Measurements from ENCODE around the gene CA14.
A peak's percentile ranks its signal among the peaks of the same experiment; 100 is the strongest.
"Not testable (repeated sequence)": the region's sequence is repeated elsewhere in the genome, so short reads cannot be mapped to it uniquely, and the experiment has no call there.

The CA14 gene

DNA sequence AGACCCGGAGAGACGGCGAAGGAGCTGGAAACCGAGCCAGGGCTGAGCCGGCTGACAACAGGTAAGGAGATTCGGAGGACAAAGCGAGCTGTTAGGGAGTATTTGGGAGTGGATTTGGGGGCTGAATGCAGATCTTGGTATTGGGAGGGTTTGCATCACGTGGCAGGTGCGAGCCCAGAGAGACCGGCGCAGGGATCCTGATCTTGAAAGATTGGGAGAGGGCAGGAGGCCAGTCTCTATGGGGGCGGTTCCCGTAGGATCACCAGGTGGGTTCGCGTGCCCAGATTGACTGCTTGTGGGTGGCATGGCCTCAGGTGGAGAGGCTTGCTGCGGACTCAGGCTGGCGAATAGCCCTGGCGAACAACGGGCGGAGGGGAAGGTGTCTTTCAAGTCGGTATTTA is 25.0 kb downstream of the CA14 start:
- Mint-ChIP-seq H3K27me3 (peaks cover 13% of the 10 kb centered on the region), H3K9me3 (no peaks in the 10 kb centered on the region), H3K4me3 (peak overlapping the region; percentile 82), H3K4me1 (ENCODE audit: low read depth) (peaks cover 32% of the 10 kb centered on the region), H3K36me3 (ENCODE audit: low read depth) (no peaks in the 10 kb centered on the region), H3K27ac (peak overlapping the region; percentile 93)

DNA sequence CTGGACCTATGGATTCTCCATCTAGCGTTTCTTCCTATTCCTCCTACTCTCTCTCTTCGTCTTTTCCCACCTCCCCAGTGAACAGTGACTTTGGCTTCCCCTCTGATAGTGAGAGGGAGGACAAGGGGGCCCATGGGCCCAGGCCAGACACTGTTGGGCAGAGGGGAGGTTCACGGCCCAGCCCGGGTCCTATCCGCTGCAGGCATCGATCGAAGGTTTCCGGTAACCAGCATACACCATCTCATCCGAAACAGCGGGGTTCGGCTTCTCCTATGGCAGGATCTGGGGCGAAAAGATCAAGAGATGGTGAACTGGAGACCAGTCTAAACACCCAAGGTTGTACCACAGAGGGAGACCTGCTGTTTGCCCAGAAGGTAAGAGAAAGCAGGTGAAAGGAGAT is 25.7 kb downstream of the CA14 start:
- Mint-ChIP-seq H3K9me3 (no peaks in the 10 kb centered on the region), H3K4me1 (ENCODE audit: low read depth) (peaks cover 32% of the 10 kb centered on the region), H3K4me3 (peak overlapping the region; percentile 65), H3K27ac (no peak overlapping the region), H3K27me3 (peaks cover 13% of the 10 kb centered on the region), H3K36me3 (ENCODE audit: low read depth) (no peaks in the 10 kb centered on the region)

DNA sequence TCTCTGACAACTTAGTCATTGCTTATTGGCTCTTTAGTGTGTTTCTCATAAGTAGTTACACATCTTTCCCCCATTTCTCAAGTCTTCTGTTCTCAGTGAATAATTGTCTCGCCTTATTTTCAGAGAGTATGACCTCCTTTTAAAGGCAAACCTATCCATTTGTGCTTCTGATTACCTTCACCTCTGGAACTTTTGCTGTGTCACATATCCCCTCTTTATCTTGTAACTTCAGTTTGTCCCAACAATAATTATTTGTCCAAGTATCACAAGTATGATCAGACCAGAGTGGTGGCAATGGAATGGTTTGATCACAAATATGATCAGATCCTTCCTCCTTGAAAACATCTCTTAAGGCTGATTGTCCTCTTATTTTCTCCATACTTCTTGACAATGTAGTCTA is 30.8 kb downstream of the CA14 start:
- peaks cover 7% of the 10 kb centered on the region for H3K4me1 Mint-ChIP-seq (ENCODE audit: low read depth)
- H3K27ac Mint-ChIP-seq, result no peak overlapping the region
- no peak overlapping the region for H3K4me3 Mint-ChIP-seq
- H3K9me3 Mint-ChIP-seq, result no peaks in the 10 kb centered on the region
- no peaks in the 10 kb centered on the region for H3K36me3 Mint-ChIP-seq (ENCODE audit: low read depth)
- H3K27me3 Mint-ChIP-seq, result no peaks in the 10 kb centered on the region

DNA sequence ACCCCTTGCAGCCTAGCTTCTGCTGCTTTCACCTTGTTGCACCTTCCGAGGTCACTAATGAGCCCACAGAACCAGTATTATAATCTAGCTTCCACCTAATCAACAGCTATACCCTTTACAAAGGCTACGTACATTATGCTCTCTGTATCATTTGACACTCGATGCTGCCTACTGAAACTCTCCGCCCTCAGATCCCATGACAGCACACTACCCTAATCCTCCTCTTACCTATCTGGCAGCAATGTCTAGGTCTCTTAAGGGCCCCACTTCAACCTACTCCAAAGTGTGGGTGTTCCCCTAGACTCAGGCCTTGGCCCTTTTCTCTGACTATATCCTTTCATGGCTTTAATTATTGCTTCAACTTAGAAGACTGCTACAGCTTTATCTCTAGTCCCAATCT is 31.2 kb downstream of the CA14 start:
- Mint-ChIP-seq H3K27me3 (no peaks in the 10 kb centered on the region), H3K4me1 (ENCODE audit: low read depth) (peaks cover 10% of the 10 kb centered on the region), H3K9me3 (no peaks in the 10 kb centered on the region), H3K4me3 (no peak overlapping the region), H3K36me3 (ENCODE audit: low read depth) (no peaks in the 10 kb centered on the region), H3K27ac (no peak overlapping the region)

DNA sequence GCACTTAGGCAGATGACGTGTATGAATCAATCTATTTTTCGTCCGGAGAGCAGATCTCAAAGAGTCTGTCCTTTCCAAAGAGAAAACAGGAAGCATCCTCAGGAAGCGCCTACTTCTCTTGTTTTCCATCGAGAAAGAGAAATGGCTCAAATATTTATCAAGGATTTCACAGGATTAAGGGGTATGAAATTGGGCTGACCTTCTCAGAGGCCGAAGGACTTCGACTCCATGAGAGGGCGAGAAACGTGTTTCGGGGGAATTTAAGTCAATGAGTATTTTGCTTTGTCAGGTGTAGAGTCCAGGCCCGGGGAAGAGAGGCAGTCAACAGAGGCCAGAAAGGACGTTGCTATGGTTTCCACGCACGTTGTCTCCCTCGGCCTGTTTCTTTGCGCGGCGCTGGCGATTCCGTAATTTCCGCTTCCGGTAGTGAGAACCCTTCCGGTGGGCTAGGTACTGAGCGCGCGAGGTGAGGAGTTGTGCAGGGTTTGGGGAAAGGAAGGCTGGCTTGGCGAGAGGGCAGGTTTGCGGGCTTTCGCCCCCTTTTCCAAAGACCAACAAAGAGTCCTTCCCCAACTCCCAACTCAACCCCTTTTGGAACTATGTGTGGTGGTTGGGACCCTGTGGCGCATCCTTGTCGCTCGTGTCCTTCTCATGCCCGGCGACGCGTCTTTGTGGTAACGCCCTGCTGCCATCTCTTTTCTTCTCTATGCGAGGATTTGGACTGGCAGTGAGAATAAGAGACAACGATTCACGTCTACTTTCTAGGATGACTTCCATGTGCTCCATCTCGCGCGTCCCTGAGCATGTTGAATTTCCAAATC is 36.1 kb downstream of the CA14 start, which contains the start of gene MRPS21:
Gene MRPS21, plus strand, starts transcription at position 429 of the 821 bp plus-strand sequence. CDS start 506 bp downstream, outside the sequence.
- H3K27me3 Mint-ChIP-seq, result no peaks in the 10 kb centered on the region
- peaks cover 32% of the 10 kb centered on the region for H3K36me3 Mint-ChIP-seq (ENCODE audit: low read depth)
- peaks cover 44% of the 10 kb centered on the region for H3K4me1 Mint-ChIP-seq (ENCODE audit: low read depth)
- H3K9me3 Mint-ChIP-seq, result no peaks in the 10 kb centered on the region
- H3K27ac Mint-ChIP-seq, result peak within 1 kb of the TSS; percentile 92
- peak within 1 kb of the TSS; percentile 96 for H3K4me3 Mint-ChIP-seq

DNA sequence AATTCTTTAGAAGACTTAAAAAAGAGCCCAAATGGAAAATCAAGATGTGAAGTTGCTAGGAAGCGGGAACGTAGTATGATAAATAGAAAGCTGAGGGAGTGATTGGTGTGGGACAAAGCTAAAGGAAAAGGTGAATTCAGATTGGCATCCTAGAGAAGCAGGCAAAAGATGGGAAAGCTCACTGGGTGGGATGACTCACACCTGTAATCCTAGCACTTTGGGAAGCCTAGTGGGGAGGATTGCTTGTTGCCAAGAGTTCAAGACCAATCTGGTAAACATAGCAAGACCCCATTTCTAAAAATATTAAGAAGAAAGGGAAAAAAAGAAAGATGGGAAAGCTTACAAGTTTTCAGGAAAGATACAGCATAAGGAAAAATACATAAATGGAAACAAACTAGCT is 37.9 kb downstream of the CA14 start:
- H3K27ac Mint-ChIP-seq, result peak overlapping the region; percentile 76
- no peaks in the 10 kb centered on the region for H3K27me3 Mint-ChIP-seq
- no peaks in the 10 kb centered on the region for H3K9me3 Mint-ChIP-seq
- H3K36me3 Mint-ChIP-seq (ENCODE audit: low read depth), result peaks cover 44% of the 10 kb centered on the region
- peak overlapping the region; percentile 96 for H3K4me3 Mint-ChIP-seq
- peaks cover 49% of the 10 kb centered on the region for H3K4me1 Mint-ChIP-seq (ENCODE audit: low read depth)

DNA sequence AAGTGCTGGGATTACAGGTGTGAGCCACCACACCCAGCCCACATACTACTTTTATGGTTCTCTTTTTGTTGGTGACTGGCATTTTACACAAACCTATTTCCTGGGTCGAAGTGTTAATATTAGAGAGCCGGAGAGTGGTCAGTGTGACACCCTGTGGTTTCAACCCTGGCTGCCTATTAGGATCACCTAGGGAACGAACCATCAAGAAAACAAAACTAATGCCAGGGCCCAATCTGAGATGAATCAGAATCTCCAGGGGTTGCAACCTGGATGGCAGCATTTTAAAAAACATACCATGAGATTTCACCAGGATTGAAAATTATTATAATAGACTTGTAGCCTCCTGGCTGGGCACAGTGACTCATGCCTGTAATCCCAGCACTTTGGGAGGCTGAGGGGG is 42.1 kb downstream of the CA14 start:
- H3K36me3 Mint-ChIP-seq (ENCODE audit: low read depth), result peaks cover 70% of the 10 kb centered on the region

DNA sequence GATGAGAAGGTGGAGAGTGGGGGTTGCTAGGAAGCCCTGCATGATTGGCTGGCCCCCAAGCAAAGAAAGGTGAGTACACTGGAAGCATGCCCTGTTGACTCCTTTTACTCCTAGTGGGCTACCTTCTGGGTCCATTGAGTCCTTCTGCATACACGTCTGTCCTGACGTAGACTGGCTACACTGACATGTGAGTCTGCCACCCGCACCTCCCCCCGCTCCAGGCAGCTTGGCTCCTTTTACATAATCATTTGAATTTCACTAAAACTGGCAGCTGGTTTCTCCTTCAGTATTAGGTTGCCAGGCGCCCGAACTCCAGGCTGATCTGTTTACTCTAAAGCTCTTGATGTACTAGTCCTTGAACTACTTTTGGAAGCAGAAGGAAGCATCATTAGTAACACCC is 44.8 kb downstream of the CA14 start:
- Mint-ChIP-seq H3K27ac (peak overlapping the region; percentile 18), H3K4me3 (no peak overlapping the region), H3K36me3 (ENCODE audit: low read depth) (peaks cover 67% of the 10 kb centered on the region), H3K4me1 (ENCODE audit: low read depth) (peaks cover 15% of the 10 kb centered on the region), H3K9me3 (no peaks in the 10 kb centered on the region), H3K27me3 (no peaks in the 10 kb centered on the region)

More for the DNA sequence above, 42.1 kb downstream of the CA14 start:
- H3K27me3 Mint-ChIP-seq, result no peaks in the 10 kb centered on the region
- H3K4me3 Mint-ChIP-seq, result no peak overlapping the region
- H3K4me1 Mint-ChIP-seq (ENCODE audit: low read depth), result peaks cover 38% of the 10 kb centered on the region
- H3K27ac Mint-ChIP-seq, result no peak overlapping the region
- no peaks in the 10 kb centered on the region for H3K9me3 Mint-ChIP-seq

DNA sequence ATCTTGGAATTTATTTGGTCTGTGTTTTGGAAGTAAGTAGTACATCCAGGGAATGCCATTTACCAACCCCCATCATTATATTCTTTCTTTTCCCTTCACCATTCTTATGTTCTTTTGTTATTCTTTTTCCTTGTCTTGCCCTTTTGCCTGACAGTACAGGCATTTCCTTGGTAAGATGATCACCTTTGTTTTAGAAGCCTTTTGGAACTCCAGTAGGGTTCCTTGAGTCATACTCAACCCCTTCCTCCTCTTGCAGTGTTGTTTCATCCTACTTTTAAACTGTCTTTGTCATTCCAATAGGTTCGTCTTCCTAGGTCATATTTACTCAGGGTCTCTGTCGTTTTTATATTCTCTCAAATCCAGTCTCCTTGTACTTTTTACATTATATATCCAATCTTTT is 45.3 kb downstream of the CA14 start:
- H3K4me3 Mint-ChIP-seq, result no peak overlapping the region
- H3K4me1 Mint-ChIP-seq (ENCODE audit: low read depth), result peaks cover 9% of the 10 kb centered on the region
- H3K9me3 Mint-ChIP-seq, result no peaks in the 10 kb centered on the region
- H3K27ac Mint-ChIP-seq, result peak overlapping the region; percentile 32
- no peaks in the 10 kb centered on the region for H3K27me3 Mint-ChIP-seq
- H3K36me3 Mint-ChIP-seq (ENCODE audit: low read depth), result peaks cover 64% of the 10 kb centered on the region

DNA sequence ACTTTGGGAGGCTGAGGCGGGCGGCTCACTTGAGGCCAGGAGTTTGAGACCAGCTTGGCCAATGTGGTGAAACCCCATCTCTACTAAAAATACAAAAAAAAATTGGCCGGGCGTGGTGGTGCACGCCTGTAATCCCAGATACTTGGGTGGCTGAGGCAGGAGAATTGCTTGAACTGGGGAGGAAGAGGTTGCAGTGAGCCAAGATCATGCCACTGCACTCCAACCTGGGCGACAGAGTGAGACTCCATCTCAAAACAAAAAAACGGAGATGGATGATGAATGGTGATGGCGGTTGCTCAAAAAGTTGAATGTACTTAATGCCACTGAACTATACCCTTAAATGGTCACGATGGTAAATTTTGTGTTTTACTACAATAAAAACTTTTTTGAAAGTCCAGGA is 51.0 kb downstream of the CA14 start:
- H3K4me1 Mint-ChIP-seq (ENCODE audit: low read depth); H3K4me3 Mint-ChIP-seq; H3K9me3 Mint-ChIP-seq; H3K27ac Mint-ChIP-seq; H3K27me3 Mint-ChIP-seq: not testable (repeated sequence)
- peaks cover 43% of the 10 kb centered on the region for H3K36me3 Mint-ChIP-seq (ENCODE audit: low read depth)

DNA sequence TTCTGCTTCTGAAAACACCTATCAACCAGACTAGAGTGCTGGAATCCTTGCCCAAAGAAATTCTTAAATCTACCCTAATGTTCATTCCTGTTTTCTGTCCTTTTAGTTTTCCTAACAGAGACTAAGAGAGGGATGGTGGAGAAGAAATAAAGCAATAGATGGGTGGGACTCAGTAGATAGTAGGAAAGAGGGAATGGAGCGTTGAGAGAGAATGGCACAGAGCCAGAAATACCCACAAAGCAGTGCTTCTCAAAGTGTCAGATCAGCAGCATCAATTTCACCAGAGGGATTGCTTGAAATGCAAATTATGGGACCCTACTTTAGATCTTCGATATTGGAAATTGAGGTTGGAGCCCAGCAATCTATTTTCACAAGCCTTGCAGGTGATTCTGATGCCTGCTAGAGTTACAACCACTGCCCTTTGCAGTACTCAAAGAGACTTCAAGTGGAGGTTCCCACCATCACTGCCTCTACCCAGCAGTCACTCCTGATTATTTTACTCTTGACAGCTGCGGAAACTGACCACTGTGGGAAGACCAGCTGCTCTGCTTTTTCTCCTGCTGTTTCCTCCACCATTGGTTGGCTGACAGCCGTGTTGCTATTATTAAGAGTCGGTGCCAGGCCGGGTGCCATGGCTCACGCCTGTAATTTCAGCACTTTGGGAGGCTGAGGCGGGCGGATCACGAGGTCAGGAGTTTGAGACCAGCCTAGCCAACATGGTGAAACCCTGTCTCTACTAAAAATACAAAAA is 52.4 kb downstream of the CA14 start:
- Mint-ChIP-seq H3K4me3 (no peak overlapping the region), H3K27ac (no peak overlapping the region), H3K27me3 (no peaks in the 10 kb centered on the region), H3K36me3 (ENCODE audit: low read depth) (peaks cover 37% of the 10 kb centered on the region), H3K4me1 (ENCODE audit: low read depth) (no peaks in the 10 kb centered on the region), H3K9me3 (no peaks in the 10 kb centered on the region)

DNA sequence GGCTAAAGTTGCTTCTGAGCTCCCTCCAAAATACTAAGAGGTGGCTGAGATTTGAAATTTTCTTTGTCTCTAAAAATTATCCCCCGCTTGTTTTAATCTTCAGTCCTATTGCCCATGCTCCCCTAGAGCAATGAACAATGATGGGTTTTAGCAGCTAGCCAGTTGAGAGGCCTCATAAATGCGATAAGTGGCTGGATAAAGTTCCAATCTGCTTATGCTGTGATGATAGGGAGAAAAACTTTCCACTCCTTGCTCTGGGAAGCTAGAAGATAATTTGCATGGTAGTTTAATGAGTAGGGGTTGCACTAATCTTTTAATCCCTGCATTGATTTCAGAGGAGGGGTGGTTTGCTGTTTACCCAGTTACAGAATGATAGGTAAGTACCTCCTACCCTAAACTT is 54.2 kb downstream of the CA14 start:
- Mint-ChIP-seq H3K9me3 (no peaks in the 10 kb centered on the region), H3K27me3 (no peaks in the 10 kb centered on the region), H3K4me1 (ENCODE audit: low read depth) (no peaks in the 10 kb centered on the region), H3K27ac (no peak overlapping the region), H3K4me3 (no peak overlapping the region), H3K36me3 (ENCODE audit: low read depth) (peaks cover 22% of the 10 kb centered on the region)

Data from stimulated activated naive CD8-positive, alpha-beta T cell treated with anti-CD3 and anti-CD28 coated beads, Interleukin-15, Interleukin-2, amounts not matched to agents 100 ng/mL and 50 ng/mL, for 24 hours (primary cell).